HG02885 (cell line): ENCODE data around the gene FAM83F.
"Not testable (repeated sequence)": the region's sequence is repeated elsewhere in the genome, so short reads cannot be mapped to it uniquely, and the experiment has no call there.

Source experiments
- ATAC-seq: cut with Tn5 transposase; IDR thresholded peaks from one replicate; pipeline ENCODE4 v1.9.1; 2021; ENCODE audit warnings: mild to moderate bottlenecking; ENCODE audit not compliant: unreplicated experiment, poor library complexity

FAM83F gene

DNA sequence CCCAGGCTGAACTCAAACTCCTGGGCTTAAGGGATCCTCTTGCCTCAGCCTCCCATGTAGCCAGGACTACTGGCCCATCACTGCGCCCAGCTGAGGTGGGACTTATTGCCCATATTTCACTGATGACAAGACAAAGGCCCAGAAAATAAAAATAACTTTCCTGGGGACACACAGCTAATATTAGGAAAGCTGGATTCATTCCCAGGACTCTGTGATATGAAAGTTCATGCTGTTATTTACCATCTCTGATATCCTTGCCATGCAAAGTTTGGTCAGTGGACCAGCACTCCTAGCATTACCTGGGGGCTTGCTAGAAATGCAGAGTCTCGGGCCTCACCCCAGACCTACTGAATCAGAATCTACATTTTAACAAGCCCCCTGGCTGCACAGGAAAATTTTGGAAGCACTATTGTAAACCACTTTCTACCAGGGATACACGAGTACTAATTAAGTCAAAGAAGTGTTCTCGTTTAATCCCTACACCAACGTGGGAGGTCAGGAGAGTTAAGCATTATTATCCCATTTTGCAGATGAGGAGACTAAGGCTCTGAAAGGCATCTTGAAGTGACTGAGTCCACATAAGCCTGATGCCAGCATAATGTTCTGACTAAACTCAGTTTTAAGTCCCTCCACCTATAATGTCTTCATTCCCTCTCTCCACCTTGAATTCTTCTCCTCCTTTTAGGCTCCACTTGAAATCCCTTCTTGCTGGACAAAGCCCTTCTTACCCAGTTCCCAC lies 2.5 kb upstream of the FAM83F start:
- no peak for ATAC-seq

DNA sequence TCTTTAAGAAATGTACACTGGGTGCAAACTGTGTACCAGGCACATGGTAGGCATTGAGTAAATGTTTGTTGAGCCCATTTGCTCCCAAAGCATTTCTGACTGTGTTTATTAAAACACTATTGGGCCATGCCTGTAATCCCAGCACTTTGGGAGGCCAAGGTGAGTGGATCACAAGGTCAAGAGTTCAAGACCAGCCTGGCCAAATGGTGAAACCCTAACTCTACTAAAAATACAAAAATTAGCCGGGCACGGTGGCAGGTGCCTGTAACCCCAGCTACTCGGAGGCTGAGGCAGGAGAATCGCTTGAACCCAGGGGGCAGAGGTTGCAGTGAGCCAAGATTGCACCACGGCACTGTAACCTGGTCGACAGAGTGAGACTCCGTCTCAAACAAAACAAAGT lies 1.9 kb upstream of the FAM83F start:
- ATAC-seq, result not testable (repeated sequence)

DNA sequence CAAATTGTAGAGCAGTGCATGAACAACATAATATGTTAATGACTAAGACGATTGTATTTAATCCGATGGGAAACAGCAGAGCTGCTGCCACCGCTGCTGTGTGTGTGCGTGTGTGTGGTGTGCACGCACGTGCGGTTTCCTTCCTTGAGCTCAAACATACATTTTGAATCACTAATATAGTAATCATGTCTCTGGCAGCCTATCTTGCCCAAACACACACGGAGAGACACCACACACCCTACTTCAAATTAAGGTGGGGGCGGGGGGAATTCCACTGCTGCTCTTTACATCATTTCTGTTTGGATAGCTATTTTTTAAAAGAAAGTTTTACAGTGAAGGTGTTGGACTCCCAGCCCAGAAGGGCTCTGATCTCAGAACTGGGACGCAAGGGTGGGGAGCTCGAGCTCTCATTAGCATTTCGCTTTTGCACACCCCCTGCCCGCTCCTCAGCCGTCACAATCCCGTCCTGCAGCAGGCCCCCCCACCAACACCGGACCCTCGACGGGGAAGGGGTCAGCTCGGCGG lies 651 bp upstream of the FAM83F start:
- no peak for ATAC-seq

DNA sequence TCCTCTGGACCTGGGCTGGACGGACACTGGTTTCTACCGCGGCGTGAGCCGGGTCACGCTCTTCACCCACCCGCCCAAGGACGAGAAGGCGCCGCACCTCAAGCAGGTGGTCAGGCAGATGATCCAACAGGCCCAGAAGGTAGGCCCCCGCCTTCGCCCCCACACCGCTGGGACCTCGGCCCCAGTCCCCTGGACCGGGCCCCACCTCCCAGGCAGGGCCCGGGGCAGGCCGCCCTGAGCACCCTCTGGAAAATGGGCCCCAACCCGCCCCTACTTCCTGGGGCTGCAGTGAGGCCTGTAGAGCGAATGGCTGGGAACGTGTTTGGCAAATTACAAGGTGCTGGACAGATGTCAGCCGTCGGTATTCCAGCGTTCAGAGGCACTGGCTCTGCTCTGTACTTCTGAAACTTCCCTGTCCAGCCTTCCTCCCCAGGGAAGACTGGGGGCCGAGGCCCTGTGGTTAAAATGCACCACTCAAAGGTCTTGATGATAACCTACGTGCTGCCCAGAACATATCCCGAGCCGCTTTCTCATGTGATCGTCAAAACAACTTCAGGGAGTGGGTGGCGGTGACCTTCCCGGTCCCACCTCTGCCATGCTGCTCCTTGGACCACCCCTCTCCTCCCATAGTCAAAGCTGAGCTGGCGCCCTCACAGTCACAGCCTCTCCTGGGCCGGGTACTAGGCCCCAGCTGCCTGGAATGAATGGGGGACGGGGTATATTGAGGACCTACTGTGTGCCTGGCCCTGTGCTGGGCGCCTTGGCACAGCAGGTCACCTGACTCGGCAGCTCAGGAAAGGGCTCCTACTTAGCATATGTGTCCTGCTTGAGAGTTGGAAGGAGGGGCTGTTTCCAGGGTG lies 869 bp downstream of the FAM83F start:
- no peak for ATAC-seq

DNA sequence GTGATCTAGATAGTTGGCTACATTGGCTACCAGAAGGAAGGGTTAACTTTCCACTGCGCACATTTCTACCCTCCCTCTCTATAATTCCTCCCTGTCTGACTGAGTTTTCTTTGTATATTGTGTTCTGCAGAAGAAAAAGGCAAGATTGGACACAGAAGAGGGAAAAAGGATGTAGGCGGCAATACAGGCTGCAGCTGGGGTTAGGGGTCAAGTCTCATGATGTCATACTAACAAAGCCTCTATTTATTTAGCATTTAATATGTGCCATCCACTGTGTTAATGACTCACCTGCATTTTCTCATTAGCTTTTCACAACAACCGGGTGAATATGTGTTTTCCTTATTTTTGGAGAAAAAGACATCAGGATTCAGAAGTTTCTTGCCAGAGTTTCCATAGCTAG lies 2.0 kb downstream of the FAM83F start:
- ATAC-seq, result no peak

DNA sequence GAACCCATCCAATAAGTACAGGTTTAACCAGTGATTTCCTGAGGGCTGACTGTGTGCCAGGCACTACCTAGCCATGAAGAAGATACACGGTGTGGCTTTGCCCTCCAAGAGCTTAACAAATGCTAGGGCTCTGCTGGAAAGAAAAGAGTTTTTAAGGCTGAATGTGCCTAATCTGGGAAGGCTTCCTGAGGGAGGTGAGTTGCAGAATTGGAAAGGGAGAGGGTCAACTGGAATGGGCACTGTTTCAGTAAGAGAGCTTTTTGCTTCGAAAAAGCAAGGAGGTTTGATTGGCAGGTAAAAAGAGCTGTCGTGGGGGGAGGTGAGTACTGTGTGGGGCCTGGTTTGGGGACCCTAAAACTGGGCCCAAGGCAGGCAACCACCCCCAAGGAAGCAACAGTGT lies 2.7 kb downstream of the FAM83F start:
- ATAC-seq, result no peak

- ATAC-seq, result no peak
These were observed 3.4 kb downstream of the FAM83F start for GRCh38 chr22:39997939-39998726.

DNA sequence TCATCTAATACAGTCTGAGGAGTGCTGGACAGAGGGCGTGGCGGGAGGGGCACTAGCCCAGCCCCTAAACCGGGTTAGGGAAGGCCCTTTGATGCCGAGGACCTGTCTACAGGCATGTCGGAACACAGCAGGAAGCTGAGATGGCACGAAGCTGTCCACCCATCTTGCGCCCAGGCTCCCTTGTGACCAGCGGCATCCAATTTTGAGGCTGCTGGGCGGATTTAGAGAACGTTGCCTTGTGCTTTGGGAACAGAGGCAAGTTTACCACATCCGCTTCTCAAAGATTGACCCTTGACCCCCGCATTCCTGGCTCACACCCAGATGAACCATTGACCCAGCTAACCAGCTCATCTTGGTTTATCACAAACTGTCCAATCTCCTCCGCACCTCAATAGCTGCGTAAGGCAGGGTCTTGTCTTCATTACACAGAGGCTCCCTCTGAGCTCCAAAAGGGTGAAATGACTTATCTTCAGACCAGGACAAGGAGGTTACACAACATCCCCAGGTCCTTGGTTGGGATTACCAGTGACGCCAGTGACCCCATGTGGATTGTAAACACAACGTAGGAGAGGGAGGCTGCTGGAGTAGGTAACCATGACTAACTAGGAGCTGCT lies 4.5 kb downstream of the FAM83F start:
- no peak for ATAC-seq

DNA sequence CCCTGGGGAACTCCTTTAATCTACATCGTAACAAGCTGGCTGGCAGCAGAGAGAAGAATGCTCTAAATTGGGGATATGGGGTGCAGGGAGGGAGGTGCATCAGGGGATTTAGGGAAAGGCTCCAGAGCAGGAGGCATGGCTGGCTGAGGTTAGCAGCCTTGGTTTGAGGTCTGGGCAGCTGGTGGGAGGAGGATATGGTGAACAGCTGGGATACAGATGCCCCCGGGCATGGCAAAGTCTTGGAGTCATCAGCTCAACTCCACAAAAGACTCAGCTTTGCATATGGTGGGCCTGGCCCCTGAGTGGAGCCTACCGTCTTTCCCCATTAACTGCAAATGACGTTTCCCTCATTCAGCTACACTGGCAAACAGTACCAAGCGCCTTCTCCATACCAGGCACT lies 5.4 kb downstream of the FAM83F start:
- no peak for ATAC-seq

DNA sequence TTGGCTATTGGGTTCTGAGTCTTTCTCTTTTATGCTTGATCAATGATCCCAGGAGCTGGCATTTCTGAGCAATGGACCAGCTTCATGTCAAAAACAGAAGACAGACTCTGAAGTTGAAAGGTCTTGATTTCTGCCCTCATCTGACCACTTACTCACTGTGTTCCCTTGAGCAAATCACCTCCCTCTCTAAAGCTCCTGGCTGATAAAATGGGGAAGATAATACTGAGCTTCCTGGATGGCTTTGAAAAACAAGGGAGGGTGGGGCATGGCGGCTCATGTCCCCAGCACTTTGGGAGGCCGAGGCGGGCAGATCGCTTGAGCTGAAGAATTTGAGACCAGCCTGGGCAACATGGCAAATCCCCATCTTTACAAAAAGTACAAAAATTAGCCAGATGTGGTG lies 6.4 kb downstream of the FAM83F start:
- ATAC-seq, result no peak

- no peak for ATAC-seq
These were observed 7.2 kb downstream of the FAM83F start for GRCh38 chr22:40001800-40002577.

GRCh38 chr22:40002935-40003715 lies 8.4 kb downstream of the FAM83F start:
- ATAC-seq, result no peak

DNA sequence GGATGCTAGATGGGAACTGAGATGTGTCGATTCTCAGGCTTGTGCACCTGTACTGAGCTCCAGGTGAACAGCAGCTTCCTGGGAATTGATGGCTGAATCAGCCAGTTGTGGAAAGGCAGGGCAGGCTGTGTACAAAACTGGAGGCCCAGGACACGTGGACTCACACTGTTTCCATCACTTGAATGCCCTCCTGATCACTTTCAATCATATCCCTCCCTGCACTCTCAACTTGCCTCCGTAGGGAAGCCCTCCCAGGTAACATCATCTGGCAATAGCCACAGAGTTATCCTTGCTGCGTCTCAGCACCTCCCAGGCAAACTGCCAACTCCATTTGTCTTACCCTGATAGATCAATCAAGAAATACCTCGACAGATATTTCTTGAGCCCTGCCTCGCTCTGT lies 10.1 kb downstream of the FAM83F start:
- ATAC-seq, result no peak

GRCh38 chr22:40006641-40007040 lies 11.9 kb downstream of the FAM83F start:
- no peak for ATAC-seq

DNA sequence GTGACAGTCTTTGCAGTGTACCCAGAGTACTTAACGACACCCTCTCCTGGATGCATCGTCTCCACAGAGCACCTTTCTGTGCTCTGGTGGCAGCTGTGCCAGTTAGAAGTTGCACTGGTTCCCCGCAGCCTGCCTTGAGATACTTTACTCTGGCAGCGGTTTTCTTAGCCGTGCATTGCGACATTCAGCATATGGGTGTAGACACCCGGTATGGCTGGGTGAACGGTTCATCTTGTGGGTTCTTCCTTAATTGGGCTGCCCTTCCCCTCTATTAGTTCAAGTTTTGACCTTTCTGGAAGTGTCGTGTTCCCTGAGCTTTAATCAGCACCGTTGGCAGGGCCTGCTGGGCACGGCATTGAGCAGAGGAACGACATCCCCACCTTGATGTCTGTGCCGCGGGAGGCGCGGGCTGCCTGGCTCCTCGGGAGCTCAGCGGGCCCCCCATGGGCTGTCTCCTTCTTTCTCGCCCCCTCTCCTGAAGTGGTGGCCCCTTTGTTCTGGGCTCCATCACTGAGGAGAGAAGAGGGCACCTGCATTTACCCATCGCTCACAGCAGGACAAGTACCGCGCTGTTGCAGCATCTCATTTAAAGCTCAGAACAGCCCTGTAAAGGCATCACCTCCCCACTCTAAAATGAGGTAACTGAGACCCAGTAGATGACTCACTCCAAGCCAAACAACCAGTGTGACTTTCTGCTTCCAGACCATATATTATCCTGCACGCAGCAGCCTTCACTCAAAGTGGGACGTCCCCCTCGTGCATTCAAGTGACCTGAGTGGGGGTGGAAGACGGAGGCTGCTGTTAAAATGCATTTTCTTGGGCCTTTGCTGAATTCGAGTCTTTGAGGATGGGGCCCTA lies 13.3 kb downstream of the FAM83F start:
- ATAC-seq, result no peak

DNA sequence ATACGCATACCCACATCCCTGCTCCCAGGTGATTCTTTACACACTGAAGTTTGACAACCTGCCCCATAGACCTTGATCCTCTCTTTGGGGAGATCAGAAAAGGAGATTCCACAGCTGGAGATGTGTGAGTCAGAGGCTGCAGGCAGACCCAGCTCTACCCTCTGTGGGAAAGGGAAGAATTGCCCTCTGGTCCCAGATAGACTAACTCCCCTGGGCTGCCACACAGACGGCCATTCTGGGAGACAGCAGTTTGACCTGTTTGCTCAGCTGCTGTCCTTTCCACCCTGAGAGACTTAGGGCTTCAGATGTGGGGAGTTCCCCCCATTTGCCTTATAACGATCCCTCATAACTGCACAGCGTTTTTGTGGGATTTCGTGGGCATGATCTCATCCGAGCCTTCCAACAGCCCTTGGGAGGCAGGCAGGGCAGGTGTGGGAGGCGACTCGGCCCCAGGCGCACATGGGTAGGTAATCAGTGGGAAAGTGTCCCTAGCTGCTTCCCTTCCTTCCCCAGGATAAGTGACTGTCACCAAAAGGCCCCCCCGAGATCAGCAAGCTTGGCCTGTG lies 14.1 kb downstream of the FAM83F start:
- ATAC-seq, result no peak

- ATAC-seq, result no peak
These were observed 14.6 kb downstream of the FAM83F start for GRCh38 chr22:40009292-40009774.
